ENCODE measurements around the gene ULK4.
"Not testable (repeated sequence)": the region's sequence is repeated elsewhere in the genome, so short reads cannot be mapped to it uniquely, and the experiment has no call there.

The ULK4 gene

GRCh38 chr3:41987627-41988026 lies 25.7 kb upstream of the ULK4 start:
- no peaks in the 10 kb centered on the region for H3K27me3 ChIP-seq (ENCODE audit: control insufficient read depth in 1 of 2, insufficient read depth in 2 of 2, low read length in 2 of 2)
- H3K36me3 ChIP-seq (ENCODE audit: insufficient read depth, low read length) = no peaks in the 10 kb centered on the region
- H3K9me3 ChIP-seq (ENCODE audit: low read length) = no peaks in the 10 kb centered on the region
- no peaks in the 10 kb centered on the region for H3K4me1 ChIP-seq (ENCODE audit: insufficient read depth, low read length)
- H3K9ac ChIP-seq (ENCODE audit: low read length) = no peak overlapping the region
- no peak overlapping the region for H3K27ac ChIP-seq (ENCODE audit: low read depth, low read length)
- H3K4me3 ChIP-seq (ENCODE audit: low read depth in 1 of 2, low read length in 2 of 2) = no peak overlapping the region

GRCh38 chr3:41986561-41986960 lies 24.7 kb upstream of the ULK4 start:
- Histone ChIP-seq H3K9me3 (ENCODE audit: low read length) (no peaks in the 10 kb centered on the region), H3K4me1 (ENCODE audit: insufficient read depth, low read length) (no peaks in the 10 kb centered on the region), H3K27me3 (ENCODE audit: control insufficient read depth in 1 of 2, insufficient read depth in 2 of 2, low read length in 2 of 2) (no peaks in the 10 kb centered on the region), H3K36me3 (ENCODE audit: insufficient read depth, low read length) (no peaks in the 10 kb centered on the region), H3K27ac (ENCODE audit: low read depth, low read length) (no peak overlapping the region), H3K9ac (ENCODE audit: low read length) (no peak overlapping the region), H3K4me3 (ENCODE audit: low read depth in 1 of 2, low read length in 2 of 2) (no peak overlapping the region)

DNA sequence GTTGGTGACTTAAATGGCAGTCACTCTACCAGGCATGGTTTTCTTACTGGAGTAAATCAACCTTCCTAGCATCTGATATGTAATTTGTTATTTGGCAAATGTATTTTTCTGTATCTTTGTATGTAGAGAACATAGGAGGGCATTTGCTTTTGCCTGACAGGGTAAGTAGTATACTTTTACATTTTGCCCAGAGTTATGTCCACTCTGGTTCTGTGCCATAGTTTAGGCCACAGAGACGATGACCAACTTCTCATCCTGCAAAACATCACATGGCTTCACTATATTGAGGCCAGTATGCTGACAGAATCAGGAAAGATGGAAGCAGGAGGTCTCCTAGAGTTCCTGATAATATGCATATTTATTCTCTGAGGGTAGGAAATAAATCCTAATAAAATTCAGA lies 23.1 kb upstream of the ULK4 start:
- H3K36me3 ChIP-seq (ENCODE audit: insufficient read depth, low read length) = no peaks in the 10 kb centered on the region
- H3K9me3 ChIP-seq (ENCODE audit: low read length) = no peaks in the 10 kb centered on the region
- H3K4me3 ChIP-seq (ENCODE audit: low read depth in 1 of 2, low read length in 2 of 2) = no peak overlapping the region
- no peaks in the 10 kb centered on the region for H3K27me3 ChIP-seq (ENCODE audit: control insufficient read depth in 1 of 2, insufficient read depth in 2 of 2, low read length in 2 of 2)
- no peaks in the 10 kb centered on the region for H3K4me1 ChIP-seq (ENCODE audit: insufficient read depth, low read length)
- H3K9ac ChIP-seq (ENCODE audit: low read length) = no peak overlapping the region
- no peak overlapping the region for H3K27ac ChIP-seq (ENCODE audit: low read depth, low read length)

GRCh38 chr3:41983091-41983490 lies 21.2 kb upstream of the ULK4 start:
- not testable (repeated sequence) for H3K9me3 ChIP-seq (ENCODE audit: low read length); H3K4me1 ChIP-seq (ENCODE audit: insufficient read depth, low read length); H3K4me3 ChIP-seq (ENCODE audit: low read depth in 1 of 2, low read length in 2 of 2); H3K36me3 ChIP-seq (ENCODE audit: insufficient read depth, low read length); H3K9ac ChIP-seq (ENCODE audit: low read length); H3K27ac ChIP-seq (ENCODE audit: low read depth, low read length); H3K27me3 ChIP-seq (ENCODE audit: control insufficient read depth in 1 of 2, insufficient read depth in 2 of 2, low read length in 2 of 2)

GRCh38 chr3:41977401-41977800 lies 15.5 kb upstream of the ULK4 start:
- not testable (repeated sequence) for H3K27me3 ChIP-seq (ENCODE audit: control insufficient read depth in 1 of 2, insufficient read depth in 2 of 2, low read length in 2 of 2); H3K9me3 ChIP-seq (ENCODE audit: low read length); H3K9ac ChIP-seq (ENCODE audit: low read length); H3K4me1 ChIP-seq (ENCODE audit: insufficient read depth, low read length); H3K27ac ChIP-seq (ENCODE audit: low read depth, low read length); H3K36me3 ChIP-seq (ENCODE audit: insufficient read depth, low read length); H3K4me3 ChIP-seq (ENCODE audit: low read depth in 1 of 2, low read length in 2 of 2)

DNA sequence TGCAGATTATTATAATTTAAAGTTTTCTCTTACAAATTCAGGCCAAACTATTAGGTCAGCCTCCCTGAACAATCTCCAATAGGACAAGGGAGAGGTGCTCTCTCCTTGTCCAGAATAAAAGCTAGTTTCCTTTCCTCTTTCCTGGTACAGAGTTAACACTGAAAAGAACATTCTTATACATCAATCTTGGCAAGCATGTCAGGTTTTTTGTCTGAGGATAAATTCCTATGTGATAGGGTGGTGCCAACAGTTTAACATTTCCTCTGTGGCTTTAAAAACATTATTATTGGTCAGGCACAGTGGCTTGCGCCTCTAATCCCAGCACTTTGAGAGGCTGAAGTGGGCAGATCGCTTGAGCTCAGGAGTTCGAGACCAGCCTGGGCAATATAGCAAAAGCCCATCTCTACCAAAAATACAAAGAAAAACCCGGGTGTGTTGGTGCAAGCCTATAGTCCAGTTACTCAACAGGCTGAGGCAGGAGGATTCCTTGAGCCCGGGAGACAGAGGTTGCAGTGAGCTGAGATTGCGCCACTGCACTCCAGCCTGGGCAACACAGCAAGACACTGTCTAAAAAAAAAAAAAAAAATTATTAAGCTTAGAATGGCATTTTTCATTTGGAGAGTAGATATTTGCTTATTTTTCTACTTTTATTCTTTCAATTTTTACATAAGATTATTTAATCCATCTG lies 13.7 kb upstream of the ULK4 start:
- Histone ChIP-seq H3K4me1 (ENCODE audit: insufficient read depth, low read length) (no peaks in the 10 kb centered on the region), H3K27me3 (ENCODE audit: control insufficient read depth in 1 of 2, insufficient read depth in 2 of 2, low read length in 2 of 2) (no peaks in the 10 kb centered on the region), H3K9ac (ENCODE audit: low read length) (no peak overlapping the region), H3K9me3 (ENCODE audit: low read length) (no peaks in the 10 kb centered on the region), H3K4me3 (ENCODE audit: low read depth in 1 of 2, low read length in 2 of 2) (no peak overlapping the region), H3K36me3 (ENCODE audit: insufficient read depth, low read length) (no peaks in the 10 kb centered on the region), H3K27ac (ENCODE audit: low read depth, low read length) (no peak overlapping the region)

DNA sequence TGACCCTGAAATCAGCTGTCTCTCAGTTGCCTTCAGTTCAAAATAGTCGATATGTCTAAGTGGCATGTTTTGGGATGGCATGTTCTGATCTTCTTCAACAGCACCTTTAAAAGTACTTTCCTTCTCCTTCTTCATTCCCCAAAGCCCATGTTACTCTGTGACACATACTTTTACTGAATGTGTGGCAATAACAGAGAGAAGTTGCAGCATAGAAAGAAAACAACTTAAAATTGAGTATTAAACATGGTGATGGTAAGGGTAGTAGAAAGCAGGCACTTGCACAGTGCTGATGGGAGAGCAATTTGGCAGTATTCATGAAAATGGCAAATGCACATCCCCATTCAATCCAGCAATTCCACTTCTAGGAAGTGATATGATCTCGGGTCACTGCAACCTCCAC lies 12.3 kb upstream of the ULK4 start:
- no peak overlapping the region for H3K9ac ChIP-seq (ENCODE audit: low read length)
- no peaks in the 10 kb centered on the region for H3K9me3 ChIP-seq (ENCODE audit: low read length)
- no peak overlapping the region for H3K4me3 ChIP-seq (ENCODE audit: low read depth in 1 of 2, low read length in 2 of 2)
- H3K27ac ChIP-seq (ENCODE audit: low read depth, low read length) = no peak overlapping the region
- H3K27me3 ChIP-seq (ENCODE audit: control insufficient read depth in 1 of 2, insufficient read depth in 2 of 2, low read length in 2 of 2) = no peaks in the 10 kb centered on the region
- H3K36me3 ChIP-seq (ENCODE audit: insufficient read depth, low read length) = no peaks in the 10 kb centered on the region
- H3K4me1 ChIP-seq (ENCODE audit: insufficient read depth, low read length) = no peaks in the 10 kb centered on the region

- Histone ChIP-seq H3K9ac (ENCODE audit: low read length) (no peak overlapping the region), H3K36me3 (ENCODE audit: insufficient read depth, low read length) (no peaks in the 10 kb centered on the region), H3K9me3 (ENCODE audit: low read length) (no peaks in the 10 kb centered on the region), H3K27ac (ENCODE audit: low read depth, low read length) (no peak overlapping the region), H3K4me3 (ENCODE audit: low read depth in 1 of 2, low read length in 2 of 2) (no peak overlapping the region), H3K4me1 (ENCODE audit: insufficient read depth, low read length) (no peaks in the 10 kb centered on the region), H3K27me3 (ENCODE audit: control insufficient read depth in 1 of 2, insufficient read depth in 2 of 2, low read length in 2 of 2) (no peaks in the 10 kb centered on the region)
Observed at GRCh38 chr3:41972802-41973201, 10.9 kb upstream of the ULK4 start.

DNA sequence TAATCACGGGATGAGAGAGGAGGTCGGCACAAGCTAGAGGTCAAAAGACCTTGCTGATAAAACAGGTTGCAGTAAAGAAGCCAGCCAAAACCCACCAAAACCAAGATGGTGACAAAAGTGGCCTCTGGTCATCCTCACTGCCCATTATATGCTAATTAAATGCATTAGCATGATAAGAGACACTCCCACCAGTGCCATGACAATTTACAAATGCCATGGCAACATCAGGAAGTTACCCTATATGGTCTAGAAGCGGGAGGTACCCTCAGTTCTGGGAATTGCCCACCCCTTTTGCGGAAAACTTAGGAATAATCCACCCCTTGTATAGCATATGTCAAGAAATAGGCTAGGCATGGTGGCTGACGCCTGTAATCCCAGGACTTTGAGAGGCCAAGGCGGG lies 4.3 kb upstream of the ULK4 start:
- Histone ChIP-seq H3K36me3 (ENCODE audit: insufficient read depth, low read length) (no peaks in the 10 kb centered on the region), H3K4me1 (ENCODE audit: insufficient read depth, low read length) (no peaks in the 10 kb centered on the region), H3K9me3 (ENCODE audit: low read length) (no peaks in the 10 kb centered on the region), H3K27me3 (ENCODE audit: control insufficient read depth in 1 of 2, insufficient read depth in 2 of 2, low read length in 2 of 2) (no peaks in the 10 kb centered on the region), H3K4me3 (ENCODE audit: low read depth in 1 of 2, low read length in 2 of 2) (no peak overlapping the region), H3K27ac (ENCODE audit: low read depth, low read length) (no peak overlapping the region), H3K9ac (ENCODE audit: low read length) (no peak overlapping the region)

- no peaks in the 10 kb centered on the region for H3K27me3 ChIP-seq (ENCODE audit: control insufficient read depth in 1 of 2, insufficient read depth in 2 of 2, low read length in 2 of 2)
- no peak overlapping the region for H3K4me3 ChIP-seq (ENCODE audit: low read depth in 1 of 2, low read length in 2 of 2)
- H3K4me1 ChIP-seq (ENCODE audit: insufficient read depth, low read length) = peaks cover 5% of the 10 kb centered on the region
- no peaks in the 10 kb centered on the region for H3K9me3 ChIP-seq (ENCODE audit: low read length)
- no peaks in the 10 kb centered on the region for H3K36me3 ChIP-seq (ENCODE audit: insufficient read depth, low read length)
- H3K9ac ChIP-seq (ENCODE audit: low read length) = no peak overlapping the region
- no peak overlapping the region for H3K27ac ChIP-seq (ENCODE audit: low read depth, low read length)
Observed at GRCh38 chr3:41963823-41964222, 1.9 kb upstream of the ULK4 start.

DNA sequence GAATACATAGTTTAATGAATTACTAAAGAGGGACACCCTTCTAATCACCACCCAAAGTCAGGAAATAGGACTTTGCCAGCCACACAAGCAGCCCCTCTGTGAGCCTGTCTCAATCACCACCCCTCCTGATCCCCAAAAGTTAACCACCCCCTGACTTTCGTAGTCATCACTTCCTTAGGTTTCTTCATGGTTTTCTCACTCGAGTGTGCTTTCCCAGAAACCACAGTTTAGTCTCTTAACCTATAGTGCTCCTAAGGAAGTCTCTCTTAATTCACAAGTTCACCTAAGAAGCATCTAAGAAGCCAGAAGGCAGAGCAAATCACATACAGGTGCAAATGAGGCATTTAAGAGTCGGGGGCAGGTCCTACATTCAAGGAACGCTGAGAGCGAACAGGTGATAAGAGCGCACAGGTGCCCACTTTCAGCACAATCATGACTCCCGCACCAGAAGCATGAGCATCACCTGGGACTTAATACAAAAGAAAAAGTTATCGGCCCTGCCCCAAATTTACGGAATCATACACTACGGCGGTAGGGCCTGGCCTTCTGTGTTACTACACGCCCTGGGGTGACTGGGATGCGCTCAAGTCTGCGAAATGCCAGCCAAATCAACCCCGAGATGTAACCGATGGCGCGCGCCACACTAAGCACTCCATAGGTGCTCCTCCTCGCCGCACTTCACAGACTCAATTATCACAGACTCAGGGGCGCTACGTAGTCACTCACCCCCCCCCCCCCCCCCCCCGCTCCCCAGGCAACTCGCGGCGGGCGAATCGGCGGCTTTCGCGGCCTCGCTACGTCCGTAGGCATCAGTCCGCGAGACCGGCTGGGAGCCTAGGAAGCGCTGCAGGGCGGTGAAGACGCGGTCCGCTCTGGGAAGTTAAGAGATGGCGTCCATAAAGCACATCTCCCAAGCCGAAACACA lies 815 bp downstream of the ULK4 start:
- no peaks in the 10 kb centered on the region for H3K9me3 ChIP-seq (ENCODE audit: low read length)
- no peaks in the 10 kb centered on the region for H3K27me3 ChIP-seq (ENCODE audit: control insufficient read depth in 1 of 2, insufficient read depth in 2 of 2, low read length in 2 of 2)
- H3K4me3 ChIP-seq (ENCODE audit: low read depth in 1 of 2, low read length in 2 of 2) = peak overlapping the region; percentile 82 to 84
- peaks cover 5% of the 10 kb centered on the region for H3K4me1 ChIP-seq (ENCODE audit: insufficient read depth, low read length)
- peak overlapping the region; percentile 95 for H3K27ac ChIP-seq (ENCODE audit: low read depth, low read length)
- H3K9ac ChIP-seq (ENCODE audit: low read length) = peak overlapping the region; percentile 50
- no peaks in the 10 kb centered on the region for H3K36me3 ChIP-seq (ENCODE audit: insufficient read depth, low read length)

DNA sequence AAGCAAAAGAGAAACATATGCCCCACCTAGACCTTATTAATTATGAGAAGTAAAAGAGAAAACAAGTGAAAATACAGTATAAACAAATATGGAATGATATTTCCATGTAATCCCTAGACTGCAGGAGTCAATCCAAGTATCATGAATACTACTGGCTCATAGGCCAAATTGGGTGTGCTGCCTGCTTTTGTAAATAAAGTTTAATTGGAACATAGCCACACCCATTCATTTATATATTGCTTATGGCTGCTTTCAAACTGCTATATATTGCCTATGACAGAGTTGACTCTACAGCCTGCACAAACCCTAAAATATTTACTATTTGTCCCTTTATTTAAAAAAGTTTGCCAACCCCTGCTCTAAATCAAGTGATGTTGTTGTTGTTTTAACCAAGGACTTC lies 5.3 kb downstream of the ULK4 start:
- Histone ChIP-seq H3K36me3 (ENCODE audit: insufficient read depth, low read length) (no peaks in the 10 kb centered on the region), H3K9ac (ENCODE audit: low read length) (no peak overlapping the region), H3K27ac (ENCODE audit: low read depth, low read length) (no peak overlapping the region), H3K4me1 (ENCODE audit: insufficient read depth, low read length) (peaks cover 5% of the 10 kb centered on the region), H3K4me3 (ENCODE audit: low read depth in 1 of 2, low read length in 2 of 2) (no peak overlapping the region), H3K9me3 (ENCODE audit: low read length) (no peaks in the 10 kb centered on the region), H3K27me3 (ENCODE audit: control insufficient read depth in 1 of 2, insufficient read depth in 2 of 2, low read length in 2 of 2) (no peaks in the 10 kb centered on the region)
